Measurements from ENCODE around the gene ZEB2. TPM values are rescaled to one million over a fixed set of nuclear protein-coding genes. Genes with fewer than 3 reads are reported as not detected.

The ZEB2 gene
- total and polyA plus RNA-seq, 2 donors = 15.3 to 16.1 TPM

DNA sequence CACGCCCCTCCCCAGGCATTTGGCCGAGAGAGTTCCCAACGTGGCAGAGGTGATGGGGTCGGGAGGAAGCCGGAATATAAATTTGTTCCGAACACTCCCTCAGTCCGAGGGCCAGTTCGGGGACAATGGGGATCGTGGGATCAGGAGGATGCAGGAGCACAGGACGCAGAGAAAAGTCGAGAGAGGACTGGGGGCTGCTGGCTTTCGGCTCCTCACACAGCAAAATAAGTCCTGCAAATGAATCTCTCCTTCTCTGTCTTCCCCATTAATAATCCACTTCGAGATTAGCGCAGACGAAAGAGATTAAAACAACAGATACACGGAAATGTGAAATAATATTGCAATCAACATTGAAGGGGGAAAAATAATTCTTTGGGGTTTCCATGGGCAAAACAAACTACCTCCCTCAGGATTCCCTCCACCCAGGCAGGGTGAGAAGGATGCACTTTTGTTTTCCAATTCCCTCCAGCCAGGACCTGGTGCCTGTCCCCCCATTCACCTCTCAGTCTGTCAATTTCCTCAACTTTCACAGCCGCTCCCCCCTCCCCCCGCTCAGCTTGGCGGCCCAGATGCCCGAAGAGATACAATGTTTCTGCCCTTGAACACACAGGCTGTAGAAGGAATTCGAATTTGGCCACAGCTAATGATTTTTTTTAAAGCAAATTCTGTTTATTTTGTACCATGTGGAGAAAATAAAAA lies 3.1 kb upstream of the ZEB2 start:
- Histone ChIP-seq H3K36me3 (ENCODE audit: control insufficient read depth in 2 of 2, insufficient read depth in 2 of 2, low read length in 1 of 2) (no peaks in the 10 kb centered on the region), H3K27ac (ENCODE audit: low read depth in 1 of 2, low read length in 1 of 2) (peak overlapping the region; percentile 25 to 26), H3K4me1 (ENCODE audit: control insufficient read depth in 2 of 2, insufficient read depth in 2 of 2, low read length in 2 of 2) (peaks cover 4 to 27% of the 10 kb centered on the region in 2 donors), H3K4me3 (ENCODE audit: low read length in 2 of 2) (peak overlapping the region; percentile 29 to 56), H3K9me3 (ENCODE audit: control insufficient read depth in 2 of 2, insufficient read depth in 1 of 2, low read length in 1 of 2) (peaks cover 0 to 3% of the 10 kb centered on the region in 2 donors), H3K27me3 (ENCODE audit: control insufficient read depth in 2 of 2, insufficient read depth in 1 of 2, low read length in 1 of 2) (peaks cover 20 to 66% of the 10 kb centered on the region in 2 donors)
- 22% methylated on average over 21 of the region's 21 CpGs for WGBS
- DNase-seq (ENCODE audit: low read depth in 6 of 9, low spot score in 9 of 9) = peak in 1 of 9 donors; percentile 39

DNA sequence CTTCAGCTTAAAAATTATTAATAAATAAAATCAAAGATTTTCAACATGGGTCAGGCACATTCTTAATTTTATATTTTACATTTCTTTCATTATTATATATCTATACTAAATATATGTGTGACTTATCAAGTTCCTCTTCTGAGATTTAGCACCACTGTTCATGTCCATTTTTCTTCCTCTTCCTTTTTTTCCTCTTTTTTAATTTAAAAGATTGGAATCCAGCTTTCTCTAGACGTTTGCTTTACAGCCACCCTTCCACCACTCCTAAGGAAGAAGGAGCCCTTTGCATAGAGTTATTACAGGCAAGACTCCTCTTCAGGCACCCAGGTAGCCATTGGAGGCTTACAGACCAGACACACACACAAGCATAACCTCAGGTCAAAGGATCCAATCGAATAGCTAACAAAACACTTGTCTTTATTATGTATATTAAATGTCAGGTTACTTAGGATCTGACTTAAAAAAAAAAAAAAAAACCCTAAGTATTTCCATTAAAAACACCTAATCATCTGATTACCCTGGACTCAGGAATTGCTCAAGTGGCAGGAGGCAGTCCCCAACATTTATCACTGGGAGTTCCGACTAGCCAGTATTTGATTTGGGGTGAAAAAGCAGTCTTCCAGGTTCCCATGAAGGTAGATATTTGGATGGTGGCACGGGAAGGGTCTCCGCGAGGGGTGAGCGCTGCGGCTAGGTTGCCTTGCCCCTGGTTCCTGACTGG lies 2.4 kb upstream of the ZEB2 start:
- WGBS = 45% methylated on average over 8 of the region's 8 CpGs
- Histone ChIP-seq H3K27me3 (ENCODE audit: control insufficient read depth in 2 of 2, insufficient read depth in 1 of 2, low read length in 1 of 2) (peaks cover 20 to 72% of the 10 kb centered on the region in 2 donors), H3K4me3 (ENCODE audit: low read length in 2 of 2) (peak overlapping the region in 1 of 2 donors; percentile 2), H3K27ac (ENCODE audit: low read depth in 1 of 2, low read length in 1 of 2) (peak overlapping the region; percentile 25 to 26), H3K4me1 (ENCODE audit: control insufficient read depth in 2 of 2, insufficient read depth in 2 of 2, low read length in 2 of 2) (peaks cover 9 to 33% of the 10 kb centered on the region in 2 donors), H3K36me3 (ENCODE audit: control insufficient read depth in 2 of 2, insufficient read depth in 2 of 2, low read length in 1 of 2) (no peaks in the 10 kb centered on the region), H3K9me3 (ENCODE audit: control insufficient read depth in 2 of 2, insufficient read depth in 1 of 2, low read length in 1 of 2) (peaks cover 0 to 3% of the 10 kb centered on the region in 2 donors)
- no peak for DNase-seq (ENCODE audit: low read depth in 6 of 9, low spot score in 9 of 9)

DNA sequence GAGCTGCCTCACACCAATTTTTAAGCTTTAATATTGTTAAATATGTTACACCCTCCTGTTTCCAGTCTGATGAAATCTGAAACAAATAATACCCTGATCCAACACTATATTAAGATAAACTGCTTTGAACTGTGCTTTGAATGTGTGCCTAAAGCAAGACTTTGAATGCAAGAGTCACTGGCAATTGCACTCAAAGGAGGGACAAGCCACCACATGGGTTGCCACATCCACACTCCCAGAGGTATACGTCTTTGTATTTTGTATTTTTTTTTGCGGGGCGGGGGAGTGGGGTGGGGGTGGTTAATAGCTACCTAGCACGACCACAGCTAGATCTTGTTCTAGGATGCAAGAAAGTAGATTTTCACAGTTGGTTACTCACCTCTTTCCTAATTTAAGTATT lies 1.8 kb upstream of the ZEB2 start:
- Histone ChIP-seq H3K27me3 (ENCODE audit: control insufficient read depth in 2 of 2, insufficient read depth in 1 of 2, low read length in 1 of 2) (peaks cover 20 to 76% of the 10 kb centered on the region in 2 donors), H3K4me3 (ENCODE audit: low read length in 2 of 2) (no peak overlapping the region), H3K9me3 (ENCODE audit: control insufficient read depth in 2 of 2, insufficient read depth in 1 of 2, low read length in 1 of 2) (peaks cover 0 to 3% of the 10 kb centered on the region in 2 donors), H3K4me1 (ENCODE audit: control insufficient read depth in 2 of 2, insufficient read depth in 2 of 2, low read length in 2 of 2) (peaks cover 9 to 33% of the 10 kb centered on the region in 2 donors), H3K27ac (ENCODE audit: low read depth in 1 of 2, low read length in 1 of 2) (peak overlapping the region in 1 of 2 donors; percentile 3), H3K36me3 (ENCODE audit: control insufficient read depth in 2 of 2, insufficient read depth in 2 of 2, low read length in 1 of 2) (no peaks in the 10 kb centered on the region)
- WGBS = 44% methylated on average over 4 of the region's 4 CpGs
- no peak for DNase-seq (ENCODE audit: low read depth in 6 of 9, low spot score in 9 of 9)

DNA sequence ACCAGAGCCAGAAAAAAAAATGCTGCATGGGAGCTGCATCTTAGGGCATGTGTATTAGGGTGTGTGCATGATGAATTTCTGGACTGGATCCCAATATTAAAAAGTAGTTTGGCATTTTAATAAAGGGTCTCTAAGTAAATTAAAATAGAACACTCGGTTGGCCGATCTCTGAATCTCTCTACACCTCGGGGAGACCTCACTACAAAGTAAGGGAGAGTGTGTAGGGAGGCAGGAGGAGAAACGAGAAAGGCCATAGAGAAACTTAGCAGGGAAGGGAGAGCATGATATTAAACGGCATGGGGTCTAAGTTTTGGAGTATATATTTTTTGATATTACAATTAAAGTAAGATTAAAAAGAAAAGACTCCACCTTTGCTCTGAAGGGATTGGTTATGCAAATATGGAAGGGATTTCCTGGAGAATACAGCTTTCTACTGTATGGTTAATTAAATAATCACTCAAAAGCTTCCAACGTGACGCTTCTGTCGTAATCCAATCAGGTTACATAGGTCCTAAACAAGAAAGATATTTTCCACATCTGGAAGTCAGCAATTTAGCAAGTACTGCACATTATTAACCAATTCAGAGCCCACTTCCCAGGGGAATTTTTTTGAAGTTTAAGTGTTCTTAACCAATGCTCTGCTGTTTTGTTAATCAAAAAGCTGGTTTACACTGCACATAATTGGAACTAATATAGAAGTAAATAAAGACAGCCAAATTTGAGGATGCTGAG lies 1.0 kb upstream of the ZEB2 start:
- Histone ChIP-seq H3K9me3 (ENCODE audit: control insufficient read depth in 2 of 2, insufficient read depth in 1 of 2, low read length in 1 of 2) (peaks cover 0 to 3% of the 10 kb centered on the region in 2 donors), H3K4me1 (ENCODE audit: control insufficient read depth in 2 of 2, insufficient read depth in 2 of 2, low read length in 2 of 2) (peaks cover 12 to 37% of the 10 kb centered on the region in 2 donors), H3K27ac (ENCODE audit: low read depth in 1 of 2, low read length in 1 of 2) (peak overlapping the region in 1 of 2 donors; percentile 24), H3K36me3 (ENCODE audit: control insufficient read depth in 2 of 2, insufficient read depth in 2 of 2, low read length in 1 of 2) (no peaks in the 10 kb centered on the region), H3K27me3 (ENCODE audit: control insufficient read depth in 2 of 2, insufficient read depth in 1 of 2, low read length in 1 of 2) (peaks cover 20 to 84% of the 10 kb centered on the region in 2 donors), H3K4me3 (ENCODE audit: low read length in 2 of 2) (no peak overlapping the region)
- WGBS = 89% methylated on average over 8 of the region's 8 CpGs
- no peak for DNase-seq (ENCODE audit: low read depth in 6 of 9, low spot score in 9 of 9)

DNA sequence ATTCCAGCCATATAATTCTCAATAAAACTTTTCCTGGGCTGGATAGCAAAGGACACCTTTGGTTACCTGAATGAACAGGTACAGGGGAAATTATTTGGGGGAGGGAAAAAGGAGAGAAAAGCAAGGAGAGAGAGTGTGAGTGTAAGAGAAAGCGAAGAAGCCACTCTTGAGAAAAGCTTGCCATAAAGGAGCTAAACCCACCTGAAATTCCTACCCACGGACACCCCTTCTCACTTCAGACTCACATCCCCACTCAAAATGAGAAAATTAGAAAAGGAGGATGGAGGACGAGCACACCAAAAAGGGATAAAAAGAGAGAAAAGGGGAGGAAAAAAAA lies 354 bp downstream of the ZEB2 start:
- Histone ChIP-seq H3K27me3 (ENCODE audit: control insufficient read depth in 2 of 2, insufficient read depth in 1 of 2, low read length in 1 of 2) (peaks cover 19 to 93% of the 10 kb centered on the region in 2 donors), H3K4me1 (ENCODE audit: control insufficient read depth in 2 of 2, insufficient read depth in 2 of 2, low read length in 2 of 2) (peaks cover 15 to 45% of the 10 kb centered on the region in 2 donors), H3K9me3 (ENCODE audit: control insufficient read depth in 2 of 2, insufficient read depth in 1 of 2, low read length in 1 of 2) (peaks cover 0 to 3% of the 10 kb centered on the region in 2 donors), H3K27ac (ENCODE audit: low read depth in 1 of 2, low read length in 1 of 2) (peak overlapping the region; percentile 70 to 81), H3K36me3 (ENCODE audit: control insufficient read depth in 2 of 2, insufficient read depth in 2 of 2, low read length in 1 of 2) (no peaks in the 10 kb centered on the region), H3K4me3 (ENCODE audit: low read length in 2 of 2) (peak overlapping the region; percentile 41 to 61)
- no peak for DNase-seq (ENCODE audit: low read depth in 6 of 9, low spot score in 9 of 9)
- 4% methylated on average over 3 of the region's 3 CpGs for WGBS

DNA sequence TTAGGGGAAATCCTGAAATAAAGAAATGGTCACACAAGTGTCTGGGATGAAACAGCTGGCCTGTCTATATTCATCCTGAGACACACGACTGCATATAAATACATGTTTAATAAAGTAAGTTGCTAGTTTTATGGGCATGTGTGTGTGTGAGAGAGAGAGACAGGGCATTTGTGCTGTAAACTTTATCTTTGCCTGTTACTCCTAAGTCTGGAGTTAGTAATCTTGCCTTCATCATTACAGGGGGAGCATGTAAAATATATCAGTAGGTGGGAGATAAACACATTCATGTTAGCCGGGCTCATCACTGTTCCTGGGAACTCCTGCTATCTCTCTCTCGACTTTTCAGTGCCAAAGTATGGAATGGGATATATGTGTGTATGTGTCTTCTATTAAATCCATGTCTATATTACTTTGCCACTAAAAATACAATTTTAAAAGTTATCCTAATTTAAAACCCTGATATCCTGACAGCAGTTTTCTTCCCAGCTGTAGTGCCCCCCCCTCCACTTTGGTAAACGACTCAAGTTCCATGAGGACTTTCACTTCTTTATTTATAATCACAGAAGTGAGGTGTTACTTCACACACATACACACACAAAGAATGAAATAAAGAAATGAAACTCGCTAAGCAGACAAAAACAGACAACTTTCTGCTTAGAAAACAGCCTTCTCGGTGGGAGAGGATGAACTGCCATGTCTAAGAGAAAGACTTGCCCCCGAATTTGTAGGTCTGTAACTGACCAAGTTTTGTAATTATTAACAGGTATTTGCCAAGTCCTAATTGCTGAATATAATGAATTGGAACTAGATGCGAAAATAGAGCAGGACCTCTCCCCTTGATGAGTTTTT lies 947 bp downstream of the ZEB2 start:
- Histone ChIP-seq H3K9me3 (ENCODE audit: control insufficient read depth in 2 of 2, insufficient read depth in 1 of 2, low read length in 1 of 2) (peaks cover 0 to 3% of the 10 kb centered on the region in 2 donors), H3K4me1 (ENCODE audit: control insufficient read depth in 2 of 2, insufficient read depth in 2 of 2, low read length in 2 of 2) (peaks cover 15 to 45% of the 10 kb centered on the region in 2 donors), H3K4me3 (ENCODE audit: low read length in 2 of 2) (peak overlapping the region; percentile 60 to 61), H3K27ac (ENCODE audit: low read depth in 1 of 2, low read length in 1 of 2) (peak overlapping the region; percentile 70 to 83), H3K36me3 (ENCODE audit: control insufficient read depth in 2 of 2, insufficient read depth in 2 of 2, low read length in 1 of 2) (no peaks in the 10 kb centered on the region), H3K27me3 (ENCODE audit: control insufficient read depth in 2 of 2, insufficient read depth in 1 of 2, low read length in 1 of 2) (peaks cover 19 to 90% of the 10 kb centered on the region in 2 donors)
- 2% methylated on average over 8 of the region's 8 CpGs for WGBS
- DNase-seq (ENCODE audit: low read depth in 6 of 9, low spot score in 9 of 9) = no peak

DNA sequence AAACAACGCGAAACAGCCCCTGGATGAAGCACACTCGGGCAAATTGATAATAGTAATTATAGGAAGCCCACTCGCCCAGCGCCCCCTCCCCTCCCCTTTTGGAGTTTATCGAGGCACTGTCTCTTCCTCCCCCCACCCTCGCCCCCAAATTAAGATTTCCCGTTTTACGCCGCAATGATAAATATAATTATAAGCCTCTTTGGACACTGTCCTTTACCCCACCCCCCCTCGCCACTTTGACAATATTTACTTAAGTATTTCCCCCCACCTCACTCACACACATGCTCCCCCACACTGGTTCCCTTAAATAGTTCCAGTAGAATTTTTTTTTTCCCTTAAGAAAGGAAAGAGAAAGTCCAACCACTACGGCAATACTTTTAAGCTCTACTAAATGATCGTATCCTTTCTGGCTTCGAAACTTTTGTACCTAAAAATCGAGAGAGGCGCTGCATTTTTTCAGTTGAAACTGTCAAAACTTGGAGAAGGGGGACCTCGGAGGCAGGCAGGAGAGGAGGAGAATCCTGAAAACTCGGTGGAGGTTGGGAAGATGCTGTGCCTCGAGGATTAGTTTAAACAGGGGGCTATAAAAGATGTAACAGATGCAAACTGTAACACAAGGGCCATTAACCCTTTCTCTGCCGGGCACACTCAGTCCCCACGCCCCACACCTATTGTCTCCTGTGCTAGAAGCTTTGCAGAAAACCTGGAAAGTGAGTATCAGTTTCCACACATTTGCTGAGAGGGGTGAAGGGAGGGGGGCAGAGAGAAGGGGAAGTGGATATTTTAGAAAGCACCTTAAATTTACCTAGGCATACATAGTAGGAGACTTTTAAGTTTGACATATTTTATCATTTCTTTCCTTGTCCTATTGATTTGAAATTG lies 1.8 kb downstream of the ZEB2 start:
- H3K27me3 ChIP-seq (ENCODE audit: control insufficient read depth in 2 of 2, insufficient read depth in 1 of 2, low read length in 1 of 2) = peaks cover 15 to 88% of the 10 kb centered on the region in 2 donors
- no peaks in the 10 kb centered on the region for H3K36me3 ChIP-seq (ENCODE audit: control insufficient read depth in 2 of 2, insufficient read depth in 2 of 2, low read length in 1 of 2)
- peak overlapping the region; percentile 65 to 83 for H3K27ac ChIP-seq (ENCODE audit: low read depth in 1 of 2, low read length in 1 of 2)
- DNase-seq (ENCODE audit: low read depth in 6 of 9, low spot score in 9 of 9) = peak in 1 of 9 donors; percentile 56
- 2% methylated on average over 21 of the region's 21 CpGs for WGBS
- peak overlapping the region; percentile 60 to 61 for H3K4me3 ChIP-seq (ENCODE audit: low read length in 2 of 2)
- peaks cover 11 to 37% of the 10 kb centered on the region in 2 donors for H3K4me1 ChIP-seq (ENCODE audit: control insufficient read depth in 2 of 2, insufficient read depth in 2 of 2, low read length in 2 of 2)
- H3K9me3 ChIP-seq (ENCODE audit: control insufficient read depth in 2 of 2, insufficient read depth in 1 of 2, low read length in 1 of 2) = peaks cover 0 to 3% of the 10 kb centered on the region in 2 donors
